PC-9 (cell line): Measurements from ENCODE around the gene CADM1.

Experiments
- EZH2 ChIP-seq: fragments of 200-600 bp; sonication (generic); IDR thresholded peaks from 2 replicates; pipeline ENCODE4 v1.8.0; 2017; ENCODE audit warnings: antibody characterized with exemption, low read depth
- TF ChIP-seq, protein P1 (sequence below): fragments of 200-600 bp; sonication (generic); conservative IDR thresholded peaks from 2 replicates; pipeline ENCODE4 v1.6.1; 2017; ENCODE audit warnings: mixed run types, antibody characterized with exemption, mild to moderate bottlenecking, moderate library complexity

DNA sequence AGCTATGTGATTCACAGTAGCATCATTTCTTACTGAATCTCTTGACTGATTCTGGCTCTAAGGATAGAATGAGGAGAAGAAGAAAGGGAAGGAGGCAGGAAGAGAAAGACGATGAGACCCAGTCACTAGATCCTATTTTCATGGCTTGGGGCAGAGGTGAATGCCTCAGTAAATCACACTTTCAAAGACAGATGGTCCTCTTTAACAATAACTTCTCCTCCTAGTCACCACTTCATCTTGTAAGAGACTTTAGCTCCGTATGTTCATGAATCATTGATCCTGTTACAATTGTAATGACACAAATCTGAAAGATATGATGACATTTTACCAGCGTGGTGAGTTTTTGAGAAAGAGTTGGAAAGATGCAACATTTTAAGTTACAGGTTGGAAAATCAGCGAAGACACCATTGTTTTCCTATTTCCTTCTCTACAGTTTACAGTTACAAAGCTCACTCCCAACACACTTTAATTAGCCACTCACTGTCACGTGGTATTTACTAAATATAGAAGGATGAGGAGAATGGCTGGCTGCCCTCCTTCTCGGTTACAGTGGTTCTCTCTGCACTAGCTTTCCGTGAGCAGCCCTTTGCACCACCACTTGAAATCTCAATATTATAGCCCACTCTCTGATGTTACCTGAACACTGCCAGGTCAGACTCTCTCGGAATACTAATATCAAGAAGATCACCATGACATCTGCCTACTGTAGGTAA lies 205.8 kb downstream of the CADM1 start:
- TF ChIP-seq, protein P1, sequence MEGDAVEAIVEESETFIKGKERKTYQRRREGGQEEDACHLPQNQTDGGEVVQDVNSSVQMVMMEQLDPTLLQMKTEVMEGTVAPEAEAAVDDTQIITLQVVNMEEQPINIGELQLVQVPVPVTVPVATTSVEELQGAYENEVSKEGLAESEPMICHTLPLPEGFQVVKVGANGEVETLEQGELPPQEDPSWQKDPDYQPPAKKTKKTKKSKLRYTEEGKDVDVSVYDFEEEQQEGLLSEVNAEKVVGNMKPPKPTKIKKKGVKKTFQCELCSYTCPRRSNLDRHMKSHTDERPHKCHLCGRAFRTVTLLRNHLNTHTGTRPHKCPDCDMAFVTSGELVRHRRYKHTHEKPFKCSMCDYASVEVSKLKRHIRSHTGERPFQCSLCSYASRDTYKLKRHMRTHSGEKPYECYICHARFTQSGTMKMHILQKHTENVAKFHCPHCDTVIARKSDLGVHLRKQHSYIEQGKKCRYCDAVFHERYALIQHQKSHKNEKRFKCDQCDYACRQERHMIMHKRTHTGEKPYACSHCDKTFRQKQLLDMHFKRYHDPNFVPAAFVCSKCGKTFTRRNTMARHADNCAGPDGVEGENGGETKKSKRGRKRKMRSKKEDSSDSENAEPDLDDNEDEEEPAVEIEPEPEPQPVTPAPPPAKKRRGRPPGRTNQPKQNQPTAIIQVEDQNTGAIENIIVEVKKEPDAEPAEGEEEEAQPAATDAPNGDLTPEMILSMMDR, result no peak
- TF ChIP-seq EZH2, result no peak
